ENCODE results near the gene PICK1. TPM values are rescaled to one million over a fixed set of nuclear protein-coding genes. Genes with fewer than 3 reads are reported as not detected.
A peak's percentile ranks its signal among the peaks of the same experiment; 100 is the strongest.

PICK1 gene
- total RNA-seq, 1 experiment from 2014 or later = 19.4 TPM

- DNase-seq = peak; percentile 50
- H3K4me3 ChIP-seq (ENCODE audit: insufficient read depth, low read depth, low read length) = no peak overlapping the region
Observed at GRCh38 chr22:38098410-38099249, 41.4 kb downstream of the PICK1 start.

GRCh38 chr22:38103641-38104040 is 46.4 kb downstream of the PICK1 start:
- H3K36me3 ChIP-seq (replicated peaks; ENCODE audit: control insufficient read depth, insufficient read depth, low read length) = no peaks in the 10 kb centered on the region
- DNase-seq = no peak
- no peak overlapping the region for H3K4me3 ChIP-seq (ENCODE audit: insufficient read depth, low read depth, low read length)
- H3K27me3 ChIP-seq (ENCODE audit: control insufficient read depth, insufficient read depth, low read length) = no peaks in the 10 kb centered on the region

More at GRCh38 chr22:38098410-38099249, 41.4 kb downstream of the PICK1 start:
- no peaks in the 10 kb centered on the region for H3K36me3 ChIP-seq (replicated peaks; ENCODE audit: control insufficient read depth, insufficient read depth, low read length)
- H3K27me3 ChIP-seq (ENCODE audit: control insufficient read depth, insufficient read depth, low read length) = no peaks in the 10 kb centered on the region

DNA sequence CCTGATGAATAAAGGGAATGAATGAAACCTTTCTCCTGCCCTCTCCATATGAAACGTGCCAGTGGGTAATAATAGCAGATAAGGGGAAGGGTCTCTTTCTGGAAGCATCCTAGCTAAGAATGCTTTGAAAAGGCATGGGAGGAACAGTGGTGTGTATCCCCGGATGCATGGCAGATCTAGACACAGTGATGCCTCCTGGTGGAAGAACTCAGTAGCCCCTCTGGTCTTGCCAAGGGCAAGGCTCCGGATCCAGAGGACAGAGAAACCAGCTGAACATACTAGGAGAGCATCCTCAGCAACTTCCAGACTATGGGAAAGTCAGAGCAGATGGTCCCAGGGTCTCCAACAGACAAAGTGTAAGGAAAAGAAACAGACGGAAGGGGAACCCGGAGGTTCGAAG is 46.9 kb downstream of the PICK1 start:
- H3K36me3 ChIP-seq (replicated peaks; ENCODE audit: control insufficient read depth, insufficient read depth, low read length) = no peaks in the 10 kb centered on the region
- peak; percentile 90 for DNase-seq
- no peak overlapping the region for H3K4me3 ChIP-seq (ENCODE audit: insufficient read depth, low read depth, low read length)
- H3K27me3 ChIP-seq (ENCODE audit: control insufficient read depth, insufficient read depth, low read length) = no peaks in the 10 kb centered on the region

GRCh38 chr22:38106814-38107578 is 49.8 kb downstream of the PICK1 start:
- Histone ChIP-seq H3K27me3 (ENCODE audit: control insufficient read depth, insufficient read depth, low read length) (no peaks in the 10 kb centered on the region), H3K4me3 (ENCODE audit: insufficient read depth, low read depth, low read length) (no peak overlapping the region), H3K36me3 (replicated peaks; ENCODE audit: control insufficient read depth, insufficient read depth, low read length) (no peaks in the 10 kb centered on the region)
- DNase-seq = peak; percentile 52

DNA sequence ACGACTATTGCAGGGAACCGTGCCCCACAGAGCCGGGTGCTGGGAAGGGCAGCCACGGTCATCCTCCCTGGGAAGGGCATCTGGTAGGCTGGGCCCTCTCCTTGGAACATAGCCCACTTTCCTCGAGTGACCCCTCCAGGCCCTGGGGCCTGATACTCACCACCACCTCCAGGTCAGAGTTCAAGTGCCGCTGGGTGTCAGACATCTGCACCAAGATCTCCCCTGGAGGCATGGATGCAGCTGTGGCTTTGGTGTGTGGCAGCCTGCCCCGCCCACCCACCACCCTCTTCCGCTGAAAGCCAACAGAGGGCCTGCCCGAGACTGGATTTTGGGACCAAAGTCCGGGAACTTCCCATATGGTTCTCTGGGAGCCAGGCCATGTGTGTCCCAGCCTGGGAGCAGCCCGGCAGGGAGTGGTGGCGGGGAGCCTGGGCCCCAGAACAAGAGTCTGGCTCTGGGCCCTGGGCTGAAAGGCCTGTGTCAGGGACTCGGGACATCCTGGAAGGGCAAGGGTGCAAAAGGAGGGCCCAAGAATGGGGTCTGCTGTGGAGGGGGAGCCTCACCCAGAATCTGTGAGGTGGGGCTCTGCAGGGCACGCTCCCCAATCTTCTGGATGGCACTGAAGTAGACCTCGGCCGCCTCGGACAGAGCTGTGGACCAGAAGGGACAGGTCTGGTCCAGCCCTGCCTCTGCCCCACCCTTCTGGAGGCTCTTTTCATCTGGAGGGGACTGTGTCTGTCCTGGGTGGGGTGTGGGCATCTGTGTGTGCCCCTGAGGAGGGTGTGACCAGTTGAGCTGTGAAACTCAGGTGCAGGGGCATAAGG is 50.7 kb downstream of the PICK1 start:
- no peaks in the 10 kb centered on the region for H3K36me3 ChIP-seq (replicated peaks; ENCODE audit: control insufficient read depth, insufficient read depth, low read length)
- peak; percentile 66 for DNase-seq
- H3K27me3 ChIP-seq (ENCODE audit: control insufficient read depth, insufficient read depth, low read length) = no peaks in the 10 kb centered on the region
- H3K4me3 ChIP-seq (ENCODE audit: insufficient read depth, low read depth, low read length) = no peak overlapping the region

DNA sequence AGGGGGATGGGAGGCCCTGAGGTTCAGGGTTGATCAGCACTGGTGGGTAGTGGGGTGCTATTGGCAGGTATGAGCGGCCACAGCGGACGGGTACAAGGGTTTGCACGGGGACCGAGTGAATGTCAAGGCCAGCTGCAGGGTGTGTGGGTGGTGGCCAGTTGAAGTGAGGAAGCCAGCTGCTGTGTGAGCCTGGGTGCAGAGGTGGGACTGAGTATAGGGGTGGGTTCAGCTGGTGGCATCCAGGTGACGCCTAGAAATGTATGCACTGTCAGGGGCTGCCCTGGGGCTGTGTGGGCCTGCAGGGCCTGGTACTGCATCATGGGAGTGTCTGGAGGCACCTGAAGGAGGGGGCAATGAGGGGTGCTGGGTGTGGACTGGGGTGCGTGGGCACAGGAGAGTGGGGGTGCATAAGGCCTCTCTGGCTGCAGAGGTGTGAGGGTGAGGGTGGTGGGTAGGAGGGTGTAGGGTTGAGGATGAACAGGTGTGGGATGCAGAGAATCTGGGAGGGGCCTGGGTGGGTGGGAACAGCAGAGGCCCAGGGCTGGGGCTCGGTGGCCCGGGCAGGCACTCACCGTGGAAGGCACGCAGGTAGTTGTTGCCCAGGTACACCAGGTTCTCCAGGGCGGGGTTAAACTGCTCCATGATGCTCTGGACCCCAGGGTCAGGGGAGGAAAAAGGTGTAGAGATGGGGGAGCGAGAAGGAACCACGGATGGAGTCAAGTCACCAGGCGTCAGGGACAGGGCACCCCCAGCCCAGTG is 51.5 kb downstream of the PICK1 start:
- Histone ChIP-seq H3K4me3 (ENCODE audit: insufficient read depth, low read depth, low read length) (no peak overlapping the region), H3K27me3 (ENCODE audit: control insufficient read depth, insufficient read depth, low read length) (no peaks in the 10 kb centered on the region), H3K36me3 (replicated peaks; ENCODE audit: control insufficient read depth, insufficient read depth, low read length) (no peaks in the 10 kb centered on the region)
- peak; percentile 48 for DNase-seq

DNA sequence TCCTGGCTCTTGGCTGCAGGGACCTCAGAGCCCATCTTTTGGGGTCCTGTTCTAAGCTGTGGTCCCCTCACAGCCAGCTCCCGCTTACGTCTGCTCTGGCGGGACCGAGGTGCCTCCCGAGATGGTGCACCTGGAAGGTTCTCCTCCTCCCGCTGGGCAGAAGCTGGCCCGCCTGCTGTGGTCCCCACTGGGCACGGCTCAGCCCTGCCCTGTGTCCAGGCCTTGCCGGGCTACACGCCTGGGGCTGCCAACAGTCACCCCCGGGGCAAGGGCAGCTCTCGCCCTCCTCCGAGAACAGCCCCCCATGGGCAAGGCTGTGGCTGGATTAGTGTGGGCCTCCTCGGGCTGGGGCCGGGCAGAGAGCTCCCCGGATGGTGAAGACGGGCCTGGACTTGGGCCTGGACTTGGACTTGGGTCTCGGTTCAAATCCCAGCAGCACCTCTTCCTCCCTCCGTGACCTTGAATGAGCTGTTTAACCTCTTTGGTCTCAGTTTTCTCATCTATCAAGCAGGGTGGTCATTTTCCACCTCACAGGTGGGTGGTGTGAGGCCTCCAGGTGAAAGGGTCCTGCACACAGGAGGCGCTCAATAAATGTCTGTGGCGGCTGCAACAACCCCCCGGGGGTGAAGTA is 52.3 kb downstream of the PICK1 start:
- H3K27me3 ChIP-seq (ENCODE audit: control insufficient read depth, insufficient read depth, low read length) = no peaks in the 10 kb centered on the region
- H3K36me3 ChIP-seq (replicated peaks; ENCODE audit: control insufficient read depth, insufficient read depth, low read length) = no peaks in the 10 kb centered on the region
- peak; percentile 62 for DNase-seq
- H3K4me3 ChIP-seq (ENCODE audit: insufficient read depth, low read depth, low read length) = no peak overlapping the region

GRCh38 chr22:38110008-38110862 is 53.0 kb downstream of the PICK1 start, which contains the start of gene BAIAP2L2:
Gene BAIAP2L2, minus strand, starts transcription at chr22:38110684. Its CDS starts 159 bp downstream, at chr22:38110525.
- Histone ChIP-seq H3K36me3 (replicated peaks; ENCODE audit: control insufficient read depth, insufficient read depth, low read length) (no peaks in the 10 kb centered on the region; the same call in 1 of the 2 replicates), H3K27me3 (ENCODE audit: control insufficient read depth, insufficient read depth, low read length) (no peaks in the 10 kb centered on the region), H3K4me3 (ENCODE audit: insufficient read depth, low read depth, low read length) (no peak within 1 kb of the TSS)
- DNase-seq = peak; percentile 75

DNA sequence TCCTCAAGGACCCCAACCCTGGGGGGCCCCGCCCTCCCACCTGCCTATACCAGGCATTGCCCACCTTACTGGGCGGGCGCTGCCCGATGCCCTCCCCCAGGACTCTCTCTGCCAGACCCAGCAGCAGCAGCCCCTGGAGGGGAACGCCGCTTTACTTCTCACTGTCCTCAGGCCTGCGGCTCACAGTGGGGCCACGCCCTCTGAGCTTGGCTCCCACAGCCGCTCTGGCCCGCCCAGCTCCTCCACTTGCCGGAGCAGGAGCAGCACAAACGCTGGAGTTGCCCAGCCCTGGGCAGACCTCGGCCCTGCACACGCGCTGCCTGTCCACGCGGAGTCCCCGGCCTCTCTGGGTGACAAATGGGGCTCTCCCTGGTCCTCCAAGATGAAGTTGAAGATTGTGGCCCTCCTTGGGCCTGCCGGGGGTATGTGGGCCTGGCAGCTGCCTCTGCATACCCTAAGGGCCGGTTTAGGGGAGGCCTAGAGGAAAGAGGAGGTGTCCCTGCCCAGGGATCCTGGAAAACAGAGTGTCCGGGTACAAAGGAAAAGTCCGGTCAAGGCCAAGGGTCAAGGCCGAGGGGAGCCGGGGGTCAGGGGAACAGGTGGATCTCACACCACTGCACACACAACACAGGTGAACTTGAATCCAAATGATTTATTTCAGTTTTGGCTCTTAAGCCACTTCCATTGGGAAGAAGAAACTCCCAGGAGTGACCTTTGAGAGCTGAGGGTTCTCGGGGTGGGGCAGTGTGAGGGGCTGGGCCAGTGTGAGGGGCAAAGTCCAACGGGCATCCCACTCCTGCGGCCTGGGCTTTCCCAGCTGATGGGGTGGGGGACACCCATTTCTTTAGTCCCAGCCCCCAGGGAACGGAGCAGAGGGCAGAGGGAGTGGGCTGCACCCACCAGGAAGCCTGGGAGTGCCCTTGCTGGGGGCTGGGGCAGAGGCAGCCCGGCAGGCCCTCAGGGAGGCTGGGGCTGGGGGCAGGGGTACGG is 54.0 kb downstream of the PICK1 start:
- H3K4me3 ChIP-seq (ENCODE audit: insufficient read depth, low read depth, low read length) = no peak overlapping the region
- no peaks in the 10 kb centered on the region for H3K27me3 ChIP-seq (ENCODE audit: control insufficient read depth, insufficient read depth, low read length)
- no peaks in the 10 kb centered on the region; the same call in 1 of the 2 replicates for H3K36me3 ChIP-seq (replicated peaks; ENCODE audit: control insufficient read depth, insufficient read depth, low read length)
- peak; percentile 87 for DNase-seq

DNA sequence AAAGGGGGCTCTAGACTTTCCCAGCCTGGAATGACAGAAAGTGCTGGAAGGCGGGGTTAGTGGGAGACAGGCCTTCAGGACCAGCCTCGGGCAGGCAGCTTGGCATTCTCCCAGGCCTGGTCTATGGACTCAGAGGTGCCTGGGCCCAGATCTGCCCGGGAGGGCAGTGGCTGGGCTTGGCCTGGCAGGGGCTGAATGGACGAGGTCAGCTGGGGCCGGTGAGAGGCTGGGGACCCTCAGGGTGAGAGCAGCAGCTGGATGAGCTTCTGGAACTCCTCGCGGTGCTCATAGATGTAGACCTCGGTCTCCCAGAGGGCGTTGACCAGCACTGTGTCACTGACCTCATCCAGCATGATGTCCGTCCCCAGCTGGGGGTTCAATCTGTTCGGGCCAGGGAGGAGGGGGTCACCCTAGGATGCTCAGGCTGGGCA is 54.7 kb downstream of the PICK1 start:
- peak; percentile 43 for DNase-seq
- H3K36me3 ChIP-seq (replicated peaks; ENCODE audit: control insufficient read depth, insufficient read depth, low read length) = no peaks in the 10 kb centered on the region; the same call in 1 of the 2 replicates
- no peak overlapping the region for H3K4me3 ChIP-seq (ENCODE audit: insufficient read depth, low read depth, low read length)
- H3K27me3 ChIP-seq (ENCODE audit: control insufficient read depth, insufficient read depth, low read length) = no peaks in the 10 kb centered on the region

DNA sequence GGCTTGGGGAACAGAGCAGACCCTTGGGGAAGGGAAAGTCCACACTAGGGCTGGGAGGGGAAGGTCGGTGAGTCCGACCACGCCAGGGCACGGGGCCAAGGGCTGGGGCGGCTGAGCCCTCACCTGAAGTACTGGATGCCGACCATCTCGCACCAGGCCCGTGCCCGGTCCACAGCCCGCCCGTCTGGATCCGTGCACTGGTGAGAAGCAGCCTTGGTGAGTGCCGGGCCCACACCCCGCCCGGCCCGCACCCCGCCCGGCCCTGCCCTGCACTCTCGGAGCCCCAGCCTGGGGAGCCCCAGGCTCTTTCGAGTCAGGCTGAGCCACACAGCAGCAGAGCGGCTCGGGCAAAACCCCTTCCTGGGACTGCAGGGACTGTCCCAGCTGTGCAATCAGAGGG is 55.2 kb downstream of the PICK1 start:
- Histone ChIP-seq H3K4me3 (ENCODE audit: insufficient read depth, low read depth, low read length) (no peak overlapping the region), H3K27me3 (ENCODE audit: control insufficient read depth, insufficient read depth, low read length) (no peaks in the 10 kb centered on the region), H3K36me3 (replicated peaks; ENCODE audit: control insufficient read depth, insufficient read depth, low read length) (no peaks in the 10 kb centered on the region; the same call in 1 of the 2 replicates)
- DNase-seq = peak; percentile 51
